Bronchial epithelial cell (primary cell): ENCODE results near the gene RPS27L. TPM values are rescaled to one million over a fixed set of nuclear protein-coding genes. Genes with fewer than 3 reads are reported as not detected.

Experiments
- DNase-seq: peaks from one replicate; pipeline ENCODE4 v3.0.0-alpha.2; 2010; ENCODE audit warnings: low read depth
- FAIRE-seq: peaks from 2 replicates; lab custom pipeline; 2011; peaks lifted over from hg19 to GRCh38; lab: Jason Lieb, UNC
- H3K27me3 ChIP-seq: 2 replicates; pipeline ENCODE4 v1.5.1; 2011; ENCODE audit warnings: low read length; ENCODE audit not compliant: control insufficient read depth, insufficient read depth
- H3K36me3 ChIP-seq: 2 replicates; pipeline ENCODE4 v1.5.1; 2011; ENCODE audit warnings: low read length; ENCODE audit not compliant: control insufficient read depth, insufficient read depth
- H3K4me3 ChIP-seq: 2 replicates; pipeline ENCODE4 v1.5.1; 2011; ENCODE audit warnings: mild to moderate bottlenecking, low read depth, low read length, control low read depth
- CTCF ChIP-seq: IDR thresholded peaks from 2 replicates; pipeline ENCODE4 v1.5.1; 2011; ENCODE audit warnings: mild to moderate bottlenecking, moderate library complexity, low read length, control low read depth, inconsistent platforms; ENCODE audit not compliant: insufficient read depth, severe bottlenecking
- total RNA-seq: library from RNA; depleted of rRNA; stranded (reverse); fragments of >200 nt; gene quantifications from 2 replicates; pipeline ENCODE4 v1.2.1, GENCODE V29; 2014

RPS27L gene
- total RNA-seq, 1 donor from 2014 or later = 62.7 TPM

GRCh38 chr15:63198371-63199250, 41.3 kb upstream of the RPS27L start:
- DNase-seq (no peak), FAIRE-seq (no peak)
- Histone ChIP-seq H3K4me3 (no peak overlapping the region), H3K27me3 (no peaks in the 10 kb centered on the region), H3K36me3 (no peaks in the 10 kb centered on the region)
- no peak for TF ChIP-seq CTCF

- FAIRE-seq = no peak
- Histone ChIP-seq H3K4me3 (no peak overlapping the region), H3K27me3 (no peaks in the 10 kb centered on the region), H3K36me3 (no peaks in the 10 kb centered on the region)
- no peak for DNase-seq
- TF ChIP-seq CTCF = no peak
Measured at GRCh38 chr15:63197626-63198025, 40.3 kb upstream of the RPS27L start.

- DNase-seq = no peak
- H3K36me3 ChIP-seq = no peaks in the 10 kb centered on the region
- no peaks in the 10 kb centered on the region for H3K27me3 ChIP-seq
- no peak for FAIRE-seq
- no peak overlapping the region for H3K4me3 ChIP-seq
- TF ChIP-seq CTCF = no peak
Measured at GRCh38 chr15:63196842-63197241, 39.6 kb upstream of the RPS27L start.

- FAIRE-seq (no peak), DNase-seq (no peak)
Measured at GRCh38 chr15:63195569-63196015, 38.3 kb upstream of the RPS27L start.

GRCh38 chr15:63194880-63195568, 37.7 kb upstream of the RPS27L start:
- no peaks in the 10 kb centered on the region for H3K27me3 ChIP-seq
- no peak for FAIRE-seq
- H3K36me3 ChIP-seq = no peaks in the 10 kb centered on the region
- TF ChIP-seq CTCF = no peak
- no peak for DNase-seq
- no peak overlapping the region for H3K4me3 ChIP-seq

More at GRCh38 chr15:63195569-63196015, 38.3 kb upstream of the RPS27L start:
- no peaks in the 10 kb centered on the region for H3K27me3 ChIP-seq
- no peak for TF ChIP-seq CTCF
- H3K4me3 ChIP-seq = no peak overlapping the region
- H3K36me3 ChIP-seq = no peaks in the 10 kb centered on the region
